Activated CD8-positive, alpha-beta T cell treated with anti-CD3 and anti-CD28 coated beads for 36 hours (primary cell): Measurements from ENCODE around the gene TMTC4. TPM values are rescaled to one million over a fixed set of nuclear protein-coding genes. Genes with fewer than 3 reads are reported as not detected.

Experiments used
- ATAC-seq: fragments of 200-7000 bp; cut with Tn5 transposase; one replicate; pipeline ENCODE4 v1.10.0; 2021; ENCODE audit warnings: mild to moderate bottlenecking, moderate library complexity
- CTCF ChIA-PET: fragments of 350-600 bp; sonication (Branson Sonifier 250); formaldehyde crosslinking; loops from one replicate; lab custom pipeline; 2021; ENCODE audit warnings: antibody characterized with exemption; lab: Charles Lee
- POLR2A ChIA-PET: fragments of 350-600 bp; sonication (Branson Sonifier 250); formaldehyde crosslinking; loops from one replicate; lab custom pipeline; 2021; ENCODE audit warnings: antibody characterized with exemption; lab: Charles Lee
- DNase-seq: peaks from one replicate; pipeline ENCODE4 v3.0.0-alpha.2; 2020
- H3K27ac Mint-ChIP-seq: one replicate; pipeline ENCODE4 v1.8.0; 2021; ENCODE audit warnings: mild to moderate bottlenecking, mixed read lengths
- H3K27me3 Mint-ChIP-seq: one replicate; pipeline ENCODE4 v1.8.0; 2021; ENCODE audit warnings: mixed read lengths
- H3K36me3 Mint-ChIP-seq: one replicate; pipeline ENCODE4 v1.8.0; 2021; ENCODE audit warnings: low read depth, mixed read lengths
- H3K4me1 Mint-ChIP-seq: one replicate; pipeline ENCODE4 v1.8.0; 2021; ENCODE audit warnings: low read depth, mixed read lengths
- H3K4me3 Mint-ChIP-seq: one replicate; pipeline ENCODE4 v1.8.0; 2021; ENCODE audit warnings: mild to moderate bottlenecking, moderate library complexity, mixed read lengths
- H3K9me3 Mint-ChIP-seq: one replicate; pipeline ENCODE4 v1.8.0; 2021; ENCODE audit warnings: mixed read lengths
- CTCF ChIP-seq: fragments of 200-600 bp; IDR thresholded peaks from one replicate; pipeline ENCODE4 v1.8.0; 2022; ENCODE audit warnings: antibody characterized with exemption, mild to moderate bottlenecking
- intact Hi-C: fragments of 100-400 bp; cut with micrococcal nuclease; formaldehyde crosslinking; loops from one replicate; pipeline ENCODE4 v1.10.0; 2022
- total RNA-seq, 2 experiments: library from RNA; stranded (reverse); gene quantifications; one replicate each; pipeline ENCODE4 v1.2.3, GENCODE V29; 2021

Gene TMTC4
- total RNA-seq, 2 experiments from 2014 or later, result 13.3 to 16.1 TPM

GRCh38 chr13:100565286-100565685, 109.3 kb downstream of the TMTC4 start:
- intact Hi-C loops, result no loop called here
- ATAC-seq, result no peak
- Mint-ChIP-seq H3K4me1 (peaks cover 3% of the 10 kb centered on the region), H3K36me3 (no peaks in the 10 kb centered on the region), H3K4me3 (no peak overlapping the region), H3K27ac (no peak overlapping the region), H3K27me3 (no peaks in the 10 kb centered on the region), H3K9me3 (no peaks in the 10 kb centered on the region)
- TF ChIP-seq CTCF, result no peak
- DNase-seq, result no peak
- CTCF ChIA-PET, result interaction anchor here (0.7 to 1.1 kb wide), 2 partner anchors 9 to 50 kb away, joined by 3 to 5 read pairs; no protein-coding TSS in a partner anchor
- POLR2A ChIA-PET, result interaction anchor here (1.1 kb wide), 1 partner anchor 61 kb away, joined by 3 read pairs; no protein-coding TSS in a partner anchor

- ChIA-PET CTCF (interaction anchor here (0.7 to 1.1 kb wide), 2 partner anchors 9 to 49 kb away, joined by 3 to 5 read pairs; no protein-coding TSS in a partner anchor), POLR2A (no interaction called here)
- H3K27ac Mint-ChIP-seq, result no peak overlapping the region
- no peak for DNase-seq
- intact Hi-C loops, result no loop called here
- H3K9me3 Mint-ChIP-seq, result no peaks in the 10 kb centered on the region
- ATAC-seq, result no peak
- H3K4me1 Mint-ChIP-seq, result peaks cover 3% of the 10 kb centered on the region
- H3K4me3 Mint-ChIP-seq, result no peak overlapping the region
- no peak for TF ChIP-seq CTCF
- no peaks in the 10 kb centered on the region for H3K36me3 Mint-ChIP-seq
- no peaks in the 10 kb centered on the region for H3K27me3 Mint-ChIP-seq
These were observed 110.0 kb downstream of the TMTC4 start for GRCh38 chr13:100564444-100565223.

- DNase-seq (no peak), ATAC-seq (no peak)
- no peaks in the 10 kb centered on the region for H3K9me3 Mint-ChIP-seq
- H3K27ac Mint-ChIP-seq, result no peak overlapping the region
- no peak for TF ChIP-seq CTCF
- H3K4me3 Mint-ChIP-seq, result no peak overlapping the region
- peaks cover 3% of the 10 kb centered on the region for H3K4me1 Mint-ChIP-seq
- intact Hi-C loops, result no loop called here
- no peaks in the 10 kb centered on the region for H3K36me3 Mint-ChIP-seq
- ChIA-PET CTCF (no interaction called here), POLR2A (no interaction called here)
- H3K27me3 Mint-ChIP-seq, result no peaks in the 10 kb centered on the region
These were observed 110.8 kb downstream of the TMTC4 start for GRCh38 chr13:100563779-100564178.

GRCh38 chr13:100561599-100562204, 112.9 kb downstream of the TMTC4 start:
- POLR2A ChIA-PET, result no interaction called here
- intact Hi-C loops, result no loop called here
- H3K9me3 Mint-ChIP-seq, result no peaks in the 10 kb centered on the region
- no peak for ATAC-seq
- H3K36me3 Mint-ChIP-seq, result no peaks in the 10 kb centered on the region
- peaks cover 3% of the 10 kb centered on the region for H3K4me1 Mint-ChIP-seq
- DNase-seq, result no peak
- H3K4me3 Mint-ChIP-seq, result no peak overlapping the region
- H3K27ac Mint-ChIP-seq, result no peak overlapping the region
- CTCF ChIA-PET, result interaction anchor here (0.7 to 4.9 kb wide), 3 partner anchors 11 to 1497 kb away, joined by 3 to 28 read pairs (median 3); no protein-coding TSS in a partner anchor
- no peaks in the 10 kb centered on the region for H3K27me3 Mint-ChIP-seq
- no peak for TF ChIP-seq CTCF

GRCh38 chr13:100561158-100561499, 113.5 kb downstream of the TMTC4 start:
- Mint-ChIP-seq H3K9me3 (no peaks in the 10 kb centered on the region), H3K36me3 (no peaks in the 10 kb centered on the region), H3K4me3 (no peak overlapping the region), H3K27ac (no peak overlapping the region), H3K4me1 (peaks cover 3% of the 10 kb centered on the region), H3K27me3 (no peaks in the 10 kb centered on the region)
- TF ChIP-seq CTCF, result no peak
- ATAC-seq (no peak), DNase-seq (no peak)
- ChIA-PET CTCF (interaction anchor here (0.7 to 4.9 kb wide), 3 partner anchors 12 to 1496 kb away, joined by 3 to 28 read pairs (median 3); no protein-coding TSS in a partner anchor), POLR2A (no interaction called here)
- intact Hi-C loops, result no loop called here
